Astrocyte of the cerebellum (primary cell): ENCODE measurements around the gene MIS18A.
A peak's percentile ranks its signal among the peaks of the same experiment; 100 is the strongest.

Source experiments
- DNase-seq: peaks from one replicate; pipeline ENCODE4 v3.0.0-alpha.2; 2011; ENCODE audit warnings: low read depth
- H3K4me3 ChIP-seq: 2 replicates; pipeline ENCODE4 v1.5.1; 2011; ENCODE audit warnings: mild to moderate bottlenecking, low read depth, low read length, moderate library complexity
- CTCF ChIP-seq: IDR thresholded peaks from 2 replicates; pipeline ENCODE4 v1.5.1; 2012; ENCODE audit warnings: low read length, low read depth, moderate library complexity, mild to moderate bottlenecking; ENCODE audit errors: missing control alignments
- in situ Hi-C: cut with HindIII; loops from 2 replicates; pipeline ENCODE4 v1.10.0; 2017; ENCODE audit warnings: low sequenced_read_pairs

Gene MIS18A

DNA sequence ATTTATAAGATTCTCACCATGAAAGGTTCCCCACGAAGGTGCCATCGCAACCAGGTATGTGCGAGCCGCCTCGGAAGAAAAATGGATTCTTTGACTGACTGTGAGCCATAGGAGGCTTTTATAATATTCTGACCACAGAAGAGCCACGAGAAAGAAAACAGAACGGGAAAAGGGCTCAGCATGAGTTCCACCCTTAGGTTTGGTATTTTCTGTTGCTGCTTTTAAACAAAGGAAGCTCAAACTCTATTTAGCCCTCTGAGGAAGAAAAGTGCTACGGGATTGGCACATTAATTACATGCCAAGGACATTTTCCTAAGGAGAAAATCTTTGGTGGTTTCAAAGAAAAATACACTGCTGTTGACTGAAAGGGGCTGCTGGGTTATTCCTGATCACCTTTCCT, 39.3 kb downstream of the MIS18A start:
- in situ Hi-C loops = no loop called here
- DNase-seq = peak; percentile 26
- no peak overlapping the region for H3K4me3 ChIP-seq
- no peak for TF ChIP-seq CTCF

DNA sequence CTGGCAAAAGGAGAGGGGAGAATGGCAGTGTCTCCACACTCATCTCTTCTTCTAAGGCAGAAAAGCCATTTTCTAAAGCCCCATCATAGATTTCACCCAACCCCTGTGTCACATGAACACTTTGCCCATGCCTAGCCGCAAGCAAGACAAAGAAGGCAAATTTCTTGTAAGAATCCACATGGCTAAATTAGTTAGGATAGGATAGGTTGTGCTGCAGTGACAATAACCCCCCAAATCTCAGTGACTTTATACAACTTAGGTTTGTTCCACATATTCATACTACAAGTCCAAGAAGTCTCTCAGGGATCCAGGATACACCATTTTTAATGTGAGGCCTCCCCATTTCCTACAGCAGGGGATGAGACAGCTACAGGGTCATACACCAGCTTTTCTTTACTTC, 40.8 kb downstream of the MIS18A start:
- in situ Hi-C loops = no loop called here
- no peak for DNase-seq

GRCh38 chr21:32237021-32237420, 41.8 kb downstream of the MIS18A start:
- in situ Hi-C loops = no loop called here
- TF ChIP-seq CTCF = no peak
- no peak overlapping the region for H3K4me3 ChIP-seq
- DNase-seq = no peak

More for the DNA sequence above, 40.8 kb downstream of the MIS18A start:
- no peak for TF ChIP-seq CTCF
- H3K4me3 ChIP-seq = no peak overlapping the region

- in situ Hi-C loops = no loop called here
- H3K4me3 ChIP-seq = no peak overlapping the region
- no peak for TF ChIP-seq CTCF
- DNase-seq = no peak
Observed at GRCh38 chr21:32233722-32234301, 45.0 kb downstream of the MIS18A start.

DNA sequence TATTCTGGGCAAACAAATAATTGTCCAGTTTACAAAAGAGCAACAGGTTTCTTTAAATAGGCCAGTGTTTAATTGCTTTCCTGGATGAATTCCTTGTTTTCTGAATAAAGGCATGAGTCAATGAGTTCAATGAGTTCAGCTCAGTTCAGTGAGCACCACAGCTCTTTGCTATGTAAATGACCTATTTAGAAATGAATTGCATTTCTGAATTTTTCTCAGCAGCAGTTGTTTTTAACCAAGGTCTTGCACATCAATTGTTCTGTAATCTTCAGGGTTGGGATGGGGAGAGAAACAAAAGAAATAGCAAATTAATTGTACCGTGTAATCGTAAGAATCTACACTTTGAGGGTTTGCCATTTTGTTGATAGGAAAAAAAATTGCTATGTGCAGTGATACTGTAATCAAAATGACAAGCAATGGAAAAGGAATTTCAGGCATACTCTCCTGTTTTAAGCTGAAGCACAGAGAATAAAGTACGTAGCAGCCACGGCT, 45.7 kb downstream of the MIS18A start:
- peak; percentile 63 for DNase-seq
- no peak overlapping the region for H3K4me3 ChIP-seq
- no peak for TF ChIP-seq CTCF
- in situ Hi-C loops = no loop called here

DNA sequence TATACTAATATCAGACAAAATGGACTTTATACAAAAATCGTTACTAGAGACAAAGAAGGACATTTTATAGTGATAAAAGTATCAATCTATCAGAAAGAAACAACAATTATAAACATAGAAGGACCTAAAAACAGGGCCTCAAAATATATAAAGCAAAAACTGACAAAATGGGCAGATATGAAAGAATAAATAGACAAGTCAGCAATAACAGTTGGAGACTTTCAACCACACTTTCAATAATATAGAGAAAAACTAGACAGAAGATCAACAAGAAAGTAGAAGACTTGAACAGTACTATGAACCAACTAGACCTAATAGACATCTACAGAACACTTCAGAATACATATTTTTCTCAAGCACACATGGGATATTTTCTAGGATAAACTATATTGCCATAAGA, 52.4 kb downstream of the MIS18A start:
- in situ Hi-C loops = no loop called here
- H3K4me3 ChIP-seq = no peak overlapping the region
- no peak for DNase-seq
- no peak for TF ChIP-seq CTCF
